IMR-90 (cell line): Measurements from ENCODE around the gene C19orf85. TPM values are rescaled to one million over a fixed set of nuclear protein-coding genes. Genes with fewer than 3 reads are reported as not detected.

Experiments used
- ATAC-seq: fragments of 200-7000 bp; cut with Tn5 transposase; 2 replicates; pipeline ENCODE4 v1.9.1; 2020; ENCODE audit warnings: low read depth, mild to moderate bottlenecking, moderate library complexity
- BruUV-seq: library from RNA; stranded (reverse); fragments of 400-500 nt; replicated peaks from 2 replicates; lab custom pipeline; 2021; lab: Mats Ljungman, UMichigan
- CTCF ChIA-PET: fragments of 300-600 bp; formaldehyde crosslinking; extraction: SDS; loops from one replicate; lab custom pipeline; 2021; ENCODE audit warnings: antibody characterized with exemption; lab: Yijun Ruan, JAX
- POLR2A ChIA-PET: fragments of 300-600 bp; sonication (Branson Sonifier 250); formaldehyde crosslinking; loops from one replicate; lab custom pipeline; 2022; ENCODE audit warnings: antibody characterized with exemption; ENCODE audit not compliant: unreplicated experiment; lab: Charles Lee
- DNase-seq: peaks from one replicate; pipeline ENCODE4 v3.0.0; 2013
- H2AFZ ChIP-seq: replicated peaks from 2 replicates; pipeline ENCODE3; 2013; ENCODE audit warnings: low read length, mild to moderate bottlenecking; ENCODE audit not compliant: poor library complexity
- H2AK5ac ChIP-seq: 2 replicates; pipeline ENCODE4 v1.6.1; 2013; ENCODE audit warnings: low read depth, low read length, inconsistent platforms
- H2AK9ac ChIP-seq: replicated peaks from 2 replicates; pipeline ENCODE3; 2013; ENCODE audit warnings: mild to moderate bottlenecking, low read depth, low read length, moderate library complexity; ENCODE audit not compliant: poor library complexity
- H2BK120ac ChIP-seq: 2 replicates; pipeline ENCODE4 v1.6.1; 2013; ENCODE audit warnings: low read depth, low read length, inconsistent platforms
- H2BK15ac ChIP-seq: 3 replicates; pipeline ENCODE4 v1.6.1; 2013; ENCODE audit warnings: low read depth, low read length, inconsistent platforms
- H2BK20ac ChIP-seq: 2 replicates; pipeline ENCODE4 v1.6.1; 2013; ENCODE audit warnings: low read depth, mild to moderate bottlenecking, inconsistent platforms, low read length, moderate library complexity
- H2BK5ac ChIP-seq: 2 replicates; pipeline ENCODE4 v1.6.1; 2013; ENCODE audit warnings: mild to moderate bottlenecking, low read depth, low read length, inconsistent platforms; ENCODE audit not compliant: poor library complexity, severe bottlenecking
- H3K14ac ChIP-seq: replicated peaks from 2 replicates; pipeline ENCODE4 v1.6.1; 2013; ENCODE audit warnings: low read depth, low read length, inconsistent platforms
- H3K18ac ChIP-seq: 2 replicates; pipeline ENCODE4 v1.6.1; 2013; ENCODE audit warnings: low read depth, low read length, control low read depth
- H3K23ac ChIP-seq: 2 replicates; pipeline ENCODE4 v1.6.1; 2013; ENCODE audit warnings: low read depth, low read length, inconsistent platforms
- H3K27ac ChIP-seq: 2 replicates; pipeline ENCODE4 v1.5.1; 2013; ENCODE audit warnings: mild to moderate bottlenecking, control low read depth, low read length; ENCODE audit not compliant: insufficient read depth
- H3K27me3 ChIP-seq: 2 replicates; pipeline ENCODE4 v1.6.1; 2013; ENCODE audit warnings: low read length; ENCODE audit not compliant: control insufficient read depth, insufficient read depth
- H3K36me3 ChIP-seq: 2 replicates; pipeline ENCODE4 v1.6.1; 2013; ENCODE audit warnings: low read length, mixed read lengths; ENCODE audit not compliant: control insufficient read depth, insufficient read depth
- H3K4ac ChIP-seq: 2 replicates; pipeline ENCODE4 v1.6.1; 2013; ENCODE audit warnings: low read depth, low read length, inconsistent platforms
- H3K4me1 ChIP-seq: 2 replicates; pipeline ENCODE4 v1.6.1; 2013; ENCODE audit warnings: low read length, mixed read lengths; ENCODE audit not compliant: control insufficient read depth, insufficient read depth
- H3K4me2 ChIP-seq: 2 replicates; pipeline ENCODE4 v1.6.1; 2013; ENCODE audit warnings: low read depth, mild to moderate bottlenecking, control low read depth, low read length, moderate library complexity
- H3K4me3 ChIP-seq: 2 replicates; pipeline ENCODE4 v1.5.1; 2013; ENCODE audit warnings: low read depth, mild to moderate bottlenecking, control low read depth, low read length, moderate library complexity; ENCODE audit not compliant: insufficient read depth
- H3K56ac ChIP-seq: 2 replicates; pipeline ENCODE4 v1.6.1; 2013; ENCODE audit warnings: low read length, inconsistent platforms; ENCODE audit not compliant: insufficient read depth; ENCODE audit errors: extremely low read depth
- H3K79me1 ChIP-seq, 2 experiments: 2 replicates each; pipeline ENCODE4 v1.6.1; 2013; ENCODE audit warnings: low read length in 2 of 2, inconsistent platforms in 1 of 2, low read depth in 1 of 2
- H3K9ac ChIP-seq: 2 replicates; pipeline ENCODE4 v1.6.1; 2013; ENCODE audit warnings: low read depth, low read length, control low read depth
- H3K9me1 ChIP-seq: 2 replicates; pipeline ENCODE4 v1.6.1; 2013; ENCODE audit warnings: low read length, inconsistent platforms; ENCODE audit not compliant: insufficient read depth
- H3K9me3 ChIP-seq: 2 replicates; pipeline ENCODE4 v1.6.1; 2013; ENCODE audit warnings: low read length; ENCODE audit not compliant: control insufficient read depth, insufficient read depth
- H4K20me1 ChIP-seq: 2 replicates; pipeline ENCODE4 v1.6.1; 2013; ENCODE audit warnings: low read length, inconsistent platforms; ENCODE audit not compliant: insufficient read depth
- H4K5ac ChIP-seq: 2 replicates; pipeline ENCODE4 v1.6.1; 2013; ENCODE audit warnings: mild to moderate bottlenecking, low read depth, low read length, control low read depth
- H4K8ac ChIP-seq, 2 experiments: 2 replicates each; pipeline ENCODE4 v1.6.1; 2013; ENCODE audit warnings: low read depth in 2 of 2, low read length in 2 of 2, control low read depth in 1 of 2, inconsistent platforms in 1 of 2
- H4K91ac ChIP-seq: 2 replicates; pipeline ENCODE4 v1.6.1; 2013; ENCODE audit warnings: low read depth, low read length, inconsistent platforms; ENCODE audit not compliant: insufficient read depth
- MAZ ChIP-seq: IDR thresholded peaks from 2 replicates; pipeline ENCODE4 v1.6.1; 2012; ENCODE audit warnings: low read depth, mild to moderate bottlenecking, low read length, improper control_type of control experiment, moderate library complexity, borderline replicate concordance
- MXI1 ChIP-seq: IDR thresholded peaks from 2 replicates; pipeline ENCODE4 v1.6.1; 2012; ENCODE audit warnings: low read depth, mild to moderate bottlenecking, low read length, moderate library complexity, borderline replicate concordance
- NFE2L2 ChIP-seq: fragments of 150-350 bp; IDR thresholded peaks from 2 replicates; pipeline ENCODE4 v1.6.1; 2016; ENCODE audit warnings: low read depth, mild to moderate bottlenecking, low read length
- WGBS, 2 experiments: methylation state at CpG; one replicate each; pipeline versions ENCODE4 v1.1.5 to v1.1.7; 2013; ENCODE audit warnings: missing lambda C conversion rate in 2 of 2; ENCODE audit not compliant: insufficient read length in 1 of 2; ENCODE audit errors: extremely low coverage in 2 of 2; 5-methylcytosine and 5-hydroxymethylcytosine counted together
- dilution Hi-C: fragments of 300-500 bp; cut with HindIII; formaldehyde crosslinking; loops from one replicate; pipeline ENCODE4 v1.14.3; 2018; ENCODE audit warnings: low sequenced_read_pairs; ENCODE audit not compliant: unreplicated experiment
- in situ Hi-C: fragments of 300-500 bp; cut with MboI; formaldehyde crosslinking; loops from 3 replicates; pipeline ENCODE4 v1.14.3; 2019; ENCODE audit warnings: low sequenced_read_pairs, inconsistent platforms, mixed read lengths
- intact Hi-C: fragments of 100-400 bp; cut with micrococcal nuclease; formaldehyde crosslinking; loops from 2 replicates; pipeline ENCODE4 v1.10.0; 2022
- polyA plus RNA-seq, 3 experiments: library from polyadenylated mRNA; depleted of rRNA; stranded (reverse); fragments of >200 nt; gene quantifications; 2 replicates each; pipeline ENCODE4 v1.2.3, GENCODE V29; 2012; ENCODE audit warnings: low replicate concordance in 1 of 3
- total RNA-seq: library from RNA; depleted of rRNA; stranded (reverse); fragments of >200 nt; gene quantifications from 2 replicates; pipeline ENCODE4 v1.2.3, GENCODE V29; 2012

Gene C19orf85
- total and polyA plus RNA-seq, 2 of the 4 experiments (the other 2 are of a cell fraction) = not detected

DNA sequence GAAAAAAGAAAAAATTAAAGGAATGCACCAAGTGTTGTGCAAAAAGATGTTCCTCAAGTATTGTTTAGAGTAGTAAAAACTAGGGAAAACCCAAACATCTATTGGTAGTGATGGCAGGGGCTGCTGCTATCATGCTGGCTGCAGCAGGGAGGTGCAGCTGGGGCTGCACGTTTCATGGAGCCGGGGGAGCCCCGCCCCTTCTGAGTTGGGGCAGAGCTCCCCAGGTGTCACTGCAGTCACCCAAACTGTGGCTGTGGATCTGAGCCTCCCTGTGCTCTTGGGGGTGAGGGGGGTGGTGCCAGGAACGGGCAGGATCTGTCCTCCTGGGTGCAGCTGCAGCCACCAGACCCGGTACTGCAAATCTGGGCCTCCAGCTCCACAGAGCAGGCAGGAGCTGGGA lies 45.4 kb downstream of the C19orf85 start:
- Histone ChIP-seq H3K9me1 (0 out of 2 replicates have a peak, but pooled peaks cover 4% of the 10 kb centered on the region), H4K91ac (no peak overlapping the region), H3K9ac (no peak overlapping the region), H3K4ac (no peak overlapping the region), H2AK5ac (no peak overlapping the region), H3K79me1 (no peaks in the 10 kb centered on the region), H4K5ac (no peak overlapping the region), H3K4me2 (no peak overlapping the region), H2BK120ac (no peak overlapping the region), H4K8ac (no peak overlapping the region), H2BK5ac (no peak overlapping the region), H2AFZ (peak overlapping the region; percentile 41), H3K9me3 (no peaks in the 10 kb centered on the region), H4K20me1 (no peaks in the 10 kb centered on the region; the same call in 1 of the 2 replicates), H2AK9ac (no peak overlapping the region), H3K36me3 (no peaks in the 10 kb centered on the region), H3K56ac (no peak overlapping the region), H3K23ac (no peak overlapping the region), H3K4me3 (no peak overlapping the region), H3K4me1 (no peaks in the 10 kb centered on the region), H3K14ac (no peak overlapping the region), H3K18ac (no peak overlapping the region), H2BK15ac (no peak overlapping the region), H2BK20ac (no peak overlapping the region), H3K27me3 (peaks cover 11% of the 10 kb centered on the region), H3K27ac (no peak overlapping the region)
- ChIA-PET CTCF (interaction anchor here (0.8 to 1.4 kb wide), 3 partner anchors 85 to 278 kb away, joined by 3 to 4 read pairs (median 3); no protein-coding TSS in a partner anchor), POLR2A (no interaction called here)
- dilution Hi-C loops (no loop called here), in situ Hi-C loops (loop anchor here (5.0 kb wide), 1 partner anchor 282 kb away; no protein-coding TSS in a partner anchor), intact Hi-C loops (loop anchor here (2.0 kb wide), 1 partner anchor 160 kb away; the partner anchor contains the start of gene PPP6R1)
- DNase-seq (no peak), ATAC-seq (no peak)
- TF ChIP-seq NFE2L2 = no peak
- TF ChIP-seq MXI1 = no peak
- TF ChIP-seq MAZ = no peak
- 100% methylated on average over 1 of the region's 5 CpGs; no CpG with 5 or more reads in 1 of the 2 experiments for WGBS, 2 experiments
- BruUV-seq = no TSS peak
